Effector CD8-positive, alpha-beta T cell (primary cell): ENCODE results near the gene TPP2.

Experiments used
- DNase-seq: peaks from one replicate; lab custom pipeline; 2025; lab: John Stamatoyannopoulos, UW

The TPP2 gene

DNA sequence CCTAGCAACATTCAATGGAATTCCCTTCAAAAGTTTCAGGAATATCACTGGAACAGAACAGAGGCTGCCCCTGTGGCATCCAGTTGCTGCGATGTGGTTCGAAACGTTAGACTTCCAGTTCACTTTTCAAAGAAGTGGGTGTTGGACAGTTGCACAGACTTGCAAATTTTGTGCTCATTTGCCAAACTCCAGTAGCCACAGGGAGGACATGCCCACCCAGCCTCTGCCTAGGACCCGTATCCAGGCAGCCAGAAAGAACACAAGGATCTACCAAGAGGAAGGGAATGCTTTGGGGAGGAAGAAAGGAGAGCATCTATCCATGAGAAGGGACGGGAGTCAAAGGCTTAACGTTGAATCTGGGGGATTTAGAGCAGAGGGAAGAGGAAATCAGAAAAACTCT is 98.2 kb downstream of the TPP2 start, which contains the start of gene METTL21C:
Gene METTL21C, minus strand, starts transcription at position 108 of the 400 bp plus-strand sequence. CDS start 546 bp downstream, outside the sequence.
- DNase-seq = no peak

- DNase-seq = no peak
Measured at GRCh38 chr13:102696465-102696864, 99.7 kb downstream of the TPP2 start.

DNA sequence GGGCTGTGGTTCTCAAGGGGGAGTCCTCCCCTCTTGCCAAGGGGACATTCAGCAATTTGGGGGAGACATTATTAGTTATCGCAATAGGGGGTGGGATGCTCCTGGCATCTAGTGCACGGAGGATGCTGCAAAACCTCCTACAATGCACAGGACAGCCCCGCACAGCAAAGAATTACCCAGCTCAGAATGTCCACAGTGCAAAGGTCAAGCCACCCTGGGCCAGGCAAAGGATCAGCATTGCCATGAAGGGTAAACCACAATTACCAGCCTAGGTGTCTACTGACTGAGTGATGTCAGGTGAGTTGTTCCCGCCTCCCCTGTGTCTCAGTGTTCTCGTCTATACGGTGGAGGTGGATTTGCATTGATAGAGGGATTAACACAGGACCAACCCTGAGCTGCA is 100.5 kb downstream of the TPP2 start:
- no peak for DNase-seq

- DNase-seq = no peak
Measured at GRCh38 chr13:102697929-102698648, 101.3 kb downstream of the TPP2 start.

DNA sequence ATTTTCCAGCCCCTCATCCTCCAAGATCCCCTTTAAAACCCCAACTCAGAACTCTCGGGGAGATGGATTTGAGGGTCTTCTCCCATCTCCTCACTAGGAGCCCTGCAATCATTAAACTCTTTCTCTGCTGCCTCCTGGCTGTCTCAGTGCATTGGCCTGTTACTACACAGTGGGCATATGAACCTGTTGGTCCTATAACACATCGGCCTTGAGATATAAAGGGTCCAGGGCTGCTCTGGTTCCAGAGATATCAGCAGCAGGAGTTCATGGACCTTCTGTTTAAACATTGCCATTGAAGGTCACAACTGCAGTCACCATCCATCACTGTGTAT is 101.8 kb downstream of the TPP2 start:
- no peak for DNase-seq

GRCh38 chr13:102699504-102699903 is 102.7 kb downstream of the TPP2 start:
- no peak for DNase-seq

DNA sequence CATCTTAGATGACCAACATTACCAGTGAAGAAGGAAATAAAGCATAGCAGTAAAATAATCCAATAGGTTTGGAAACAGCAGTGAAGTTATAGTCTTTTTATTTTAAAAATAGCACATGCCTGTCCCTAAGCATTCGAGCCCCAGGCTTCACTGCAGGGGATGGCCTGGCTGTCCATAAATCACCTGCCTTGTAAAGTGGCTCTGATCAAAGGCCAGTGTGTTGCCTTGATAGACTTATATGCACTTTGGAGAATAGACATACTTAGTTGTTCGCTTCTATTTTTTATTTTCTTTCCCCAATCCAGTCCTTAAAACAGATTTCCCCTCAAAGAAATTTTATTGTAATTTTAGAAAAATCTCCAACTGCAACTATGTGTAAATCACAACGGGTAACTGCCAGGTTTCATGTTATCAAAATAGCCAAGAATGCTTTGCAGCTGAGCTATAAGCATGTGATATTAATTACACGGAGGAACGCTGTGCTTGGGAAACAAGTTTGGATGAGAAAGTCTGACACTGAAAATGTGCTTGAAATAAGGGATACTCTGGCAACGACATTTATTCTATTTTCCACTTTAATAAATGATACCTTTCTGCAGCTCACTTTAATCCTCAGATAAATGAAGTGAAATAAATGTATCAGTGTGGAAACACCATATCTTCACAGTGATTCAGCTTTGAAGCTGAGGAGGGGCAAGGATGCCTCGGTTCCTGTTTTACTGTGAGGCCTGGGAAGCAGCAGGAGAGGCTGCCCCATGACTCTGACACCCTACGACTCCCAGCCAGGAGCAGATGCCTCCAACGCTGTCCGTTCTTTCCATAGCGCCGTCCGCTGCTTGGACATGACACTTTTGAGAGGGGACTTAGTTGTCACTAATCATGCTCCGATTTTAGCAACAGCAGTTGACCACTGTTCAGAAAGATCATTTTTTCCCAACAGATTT is 103.6 kb downstream of the TPP2 start:
- no peak for DNase-seq

- DNase-seq = no peak
Measured at GRCh38 chr13:102701331-102701730, 104.5 kb downstream of the TPP2 start.

DNA sequence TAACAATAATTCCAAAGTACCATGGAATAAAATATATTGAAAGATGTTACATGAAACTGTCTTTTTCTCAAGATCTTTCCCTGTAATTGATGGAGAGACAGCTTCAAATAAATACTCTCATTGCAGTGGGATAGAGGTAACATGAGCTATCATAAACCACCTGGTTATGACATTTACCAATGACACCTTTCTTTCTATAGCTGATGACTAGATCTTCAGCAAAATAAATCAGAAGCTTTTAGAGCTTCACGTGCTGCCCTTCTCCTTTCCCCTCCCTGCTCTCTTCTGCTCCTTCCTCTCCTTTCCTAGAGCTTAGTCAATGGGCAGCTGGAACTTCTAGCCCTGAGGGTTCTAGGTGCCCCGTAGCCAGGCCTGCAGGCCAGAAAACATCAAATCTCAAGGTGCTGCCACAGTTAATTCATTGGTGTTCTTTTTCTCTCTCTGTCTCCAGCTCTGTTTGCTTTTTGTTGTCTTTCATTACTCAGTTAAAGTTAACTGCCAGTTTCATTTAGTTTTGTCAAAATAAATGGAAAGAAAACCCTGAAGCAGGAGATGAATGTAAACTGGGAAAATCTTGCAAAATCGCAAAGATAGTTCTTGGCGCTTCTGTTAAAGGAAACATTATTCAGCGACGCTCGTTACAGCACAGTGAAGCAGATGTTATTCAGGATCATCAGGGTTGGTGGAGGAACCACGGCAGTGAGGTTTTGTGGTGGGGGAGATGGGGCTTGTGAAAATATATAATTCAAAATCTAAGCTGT is 106.4 kb downstream of the TPP2 start:
- no peak for DNase-seq

- no peak for DNase-seq
Measured at GRCh38 chr13:102703726-102704035, 106.9 kb downstream of the TPP2 start.

DNA sequence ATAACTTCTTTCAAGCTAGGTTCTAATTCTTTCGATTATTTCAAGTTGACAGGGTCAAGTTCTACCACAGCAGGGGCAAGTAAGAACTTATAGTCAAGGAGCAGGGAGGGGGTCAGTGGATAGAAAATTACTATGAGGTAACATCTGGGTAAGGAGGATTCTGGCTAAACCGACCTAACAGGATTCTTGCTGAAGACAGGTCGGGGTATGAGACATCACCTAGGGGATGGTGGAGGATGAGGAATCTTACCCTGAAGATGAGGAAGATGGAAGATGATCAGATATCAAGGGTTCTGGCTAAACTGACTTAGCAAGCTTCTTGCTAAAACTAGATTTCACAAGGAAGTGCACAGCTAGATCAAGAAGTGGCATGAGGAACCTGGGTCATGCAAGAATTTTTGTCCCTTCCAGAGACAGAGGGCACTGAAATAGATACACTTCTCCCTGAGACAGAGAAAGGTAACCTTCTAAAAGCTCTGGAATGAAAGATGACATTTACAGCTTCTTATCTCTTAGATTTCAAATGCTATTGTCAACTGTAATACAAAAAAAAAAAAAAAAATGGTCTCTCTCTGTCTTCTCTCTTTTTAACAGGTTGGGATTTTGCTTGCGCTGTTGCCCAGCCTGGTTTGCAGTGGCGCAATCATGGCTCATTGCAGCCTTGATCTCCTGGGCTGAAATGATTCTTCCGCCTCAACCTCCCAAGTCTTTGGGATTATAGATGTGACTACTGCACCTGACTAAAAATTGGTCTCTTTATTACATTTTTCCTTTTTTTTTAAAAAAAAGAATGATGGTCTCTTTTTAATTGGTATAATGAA is 107.7 kb downstream of the TPP2 start:
- DNase-seq = no peak

- DNase-seq = no peak
Measured at GRCh38 chr13:102707467-102707866, 110.7 kb downstream of the TPP2 start.

- no peak for DNase-seq
Measured at GRCh38 chr13:102708211-102708610, 111.4 kb downstream of the TPP2 start.

- DNase-seq = no peak
Measured at GRCh38 chr13:102708991-102709390, 112.2 kb downstream of the TPP2 start.

DNA sequence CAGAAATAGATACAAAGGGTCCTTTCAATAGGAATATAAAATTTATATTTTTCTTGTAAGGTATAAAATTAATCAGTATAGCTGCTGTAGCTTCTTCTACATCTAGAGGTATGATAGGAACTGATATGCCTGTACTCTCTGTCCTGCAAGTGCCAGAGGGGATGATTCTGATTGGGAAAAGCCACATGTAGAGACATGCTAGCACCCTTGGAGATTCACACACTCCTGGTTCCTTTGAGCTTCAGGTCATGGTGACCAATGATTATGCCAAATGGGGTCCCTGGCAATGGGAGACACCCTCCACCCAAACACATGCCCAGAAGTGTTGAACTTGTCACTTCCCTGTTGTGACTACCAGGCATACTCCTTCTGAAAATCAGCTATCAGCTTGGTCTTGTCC is 112.8 kb downstream of the TPP2 start:
- no peak for DNase-seq

DNA sequence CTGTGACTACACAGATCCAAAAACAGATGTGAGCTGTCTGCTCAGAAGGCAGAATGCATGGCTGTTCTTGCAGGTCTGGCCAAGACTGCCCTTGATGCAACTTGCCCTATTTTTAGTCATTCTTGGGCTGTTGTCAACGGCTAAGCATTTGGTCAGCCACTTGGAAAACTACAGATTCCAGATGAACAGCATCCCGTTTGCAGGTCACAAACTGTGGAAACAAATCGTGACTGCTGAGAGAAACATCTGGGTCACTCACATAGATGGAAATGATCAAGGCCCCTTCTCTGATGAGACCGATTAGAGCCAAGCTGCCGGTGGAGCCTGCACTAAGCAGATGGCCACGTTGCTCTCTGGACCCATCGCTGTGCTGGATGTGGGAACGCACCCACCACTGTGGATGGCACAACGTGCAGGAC is 113.5 kb downstream of the TPP2 start:
- DNase-seq = no peak

DNA sequence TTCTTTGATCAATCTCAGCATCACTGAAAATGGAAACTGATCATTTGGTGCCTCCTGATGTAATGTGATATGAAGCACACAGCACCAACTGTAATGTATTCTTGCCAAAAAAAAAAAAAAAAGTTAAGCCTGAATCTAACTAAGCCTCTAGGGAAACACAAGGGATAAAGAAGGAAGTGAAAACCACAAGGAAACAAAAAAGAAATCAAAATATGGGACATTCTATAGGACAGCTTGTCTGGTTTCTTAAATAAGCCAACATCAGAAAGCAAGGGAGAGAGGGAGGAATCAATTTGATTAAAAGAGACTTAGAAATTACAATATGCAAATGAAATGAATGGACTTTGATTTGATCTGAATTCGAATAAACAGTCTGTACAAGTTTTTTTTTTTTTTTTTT is 118.7 kb downstream of the TPP2 start:
- no peak for DNase-seq

DNA sequence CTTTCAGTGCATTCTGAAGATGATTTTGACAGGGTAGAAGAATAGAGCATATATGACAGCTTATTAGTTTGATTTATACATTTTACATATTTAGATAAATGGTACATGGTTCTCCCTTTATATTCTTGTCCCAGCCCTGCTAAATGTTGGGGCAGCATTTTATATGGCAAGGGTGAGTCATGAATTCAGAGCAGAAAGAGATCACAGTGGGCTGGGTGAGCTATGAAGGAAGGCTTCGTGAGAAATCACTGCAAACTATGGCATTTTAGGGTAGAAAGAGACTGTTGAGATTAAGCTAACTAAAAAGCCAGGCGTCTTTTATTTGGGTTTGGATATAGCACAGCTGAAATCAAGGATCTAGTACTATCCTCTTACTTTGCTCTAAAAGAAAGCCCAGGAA is 122.0 kb downstream of the TPP2 start:
- DNase-seq = no peak

- no peak for DNase-seq
Measured at GRCh38 chr13:102721800-102722231, 125.0 kb downstream of the TPP2 start.

DNA sequence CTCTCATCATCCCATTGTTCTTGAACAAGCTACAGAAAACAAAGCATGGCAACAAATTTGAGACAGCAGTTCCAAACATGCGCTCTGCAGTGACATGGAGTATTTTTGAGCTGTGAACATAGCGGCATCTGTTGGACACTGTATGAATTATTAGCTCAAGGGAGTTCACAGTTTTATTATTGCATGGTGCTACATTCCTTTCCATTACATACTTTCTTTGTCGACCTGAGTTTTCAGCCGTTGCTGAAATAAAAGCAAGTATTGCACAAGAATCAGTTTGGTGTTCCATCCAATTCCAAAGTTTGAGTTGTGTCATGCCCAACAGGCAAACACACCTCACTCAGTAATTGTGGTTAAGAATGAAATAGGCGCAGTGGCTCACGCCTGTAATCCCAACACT is 128.1 kb downstream of the TPP2 start:
- DNase-seq = no peak

DNA sequence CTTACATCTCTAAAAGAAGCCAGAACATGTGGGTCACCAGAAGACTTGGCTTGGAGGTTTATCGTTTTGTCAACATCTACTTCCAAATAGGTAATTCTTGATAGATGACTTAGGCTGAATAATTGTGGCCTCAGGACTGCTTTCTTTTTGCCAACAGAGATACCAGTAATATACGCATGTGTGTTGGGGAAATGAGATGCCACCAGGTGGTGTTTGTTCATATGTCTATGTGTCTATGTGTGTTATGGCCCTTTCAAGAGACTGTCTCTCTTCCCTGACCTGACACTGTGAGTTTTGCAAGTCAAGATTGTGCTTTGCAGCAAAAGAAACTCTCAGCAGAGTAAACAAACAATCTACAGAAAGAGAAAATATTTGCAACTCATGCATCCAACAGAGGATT is 129.6 kb downstream of the TPP2 start:
- no peak for DNase-seq
